ENCODE results near the gene RPS27. TPM values are rescaled to one million over a fixed set of nuclear protein-coding genes. Genes with fewer than 3 reads are reported as not detected.

Gene RPS27
- total RNA-seq (1,447 TPM), polyA plus RNA-seq (ENCODE audit: insufficient read depth, low read depth, low replicate concordance) (4,953 TPM)
- long read RNA-seq, donor 1, transcript RPS27-204 (4 exons, 573 nt) = minor isoform, 12 of 250 reads
- long read RNA-seq, donor 1, transcript RPS27-201 (4 exons, 359 nt) = major isoform, 191 of 250 reads
- long read RNA-seq, donor 1, transcript RPS27-203 (3 exons, 496 nt) = minor isoform, 19 of 250 reads
- long read RNA-seq, donor 1, partial matches to known transcripts = 21 of 250 reads
- long read RNA-seq, donor 1, other reads (novel, unspliced or antisense) = 0 of 250 reads
- long read RNA-seq, donor 2, transcript RPS27-204 (4 exons, 573 nt) = minor isoform, 18 of 283 reads
- long read RNA-seq, donor 2, transcript RPS27-203 (3 exons, 496 nt) = minor isoform, 6 of 283 reads
- long read RNA-seq, donor 2, transcript RPS27-201 (4 exons, 359 nt) = major isoform, 228 of 283 reads
- long read RNA-seq, donor 2, transcript RPS27-202 (2 exons, 625 nt) = minor isoform, 5 of 283 reads
- long read RNA-seq, donor 2, partial matches to known transcripts = 23 of 283 reads
- long read RNA-seq, donor 2, other reads (novel, unspliced or antisense) = 0 of 283 reads
- long read RNA-seq, donor 3, transcript RPS27-202 (2 exons, 625 nt) = minor isoform, 8 of 452 reads
- long read RNA-seq, donor 3, transcript RPS27-201 (4 exons, 359 nt) = major isoform, 372 of 452 reads
- long read RNA-seq, donor 3, transcript RPS27-204 (4 exons, 573 nt) = minor isoform, 27 of 452 reads
- long read RNA-seq, donor 3, transcript RPS27-205 (5 exons, 467 nt) = minor isoform, 8 of 452 reads
- long read RNA-seq, donor 3, partial matches to known transcripts = 35 of 452 reads
- long read RNA-seq, donor 3, other reads (novel, unspliced or antisense) = 0 of 452 reads
- long read RNA-seq, donor 4, transcript RPS27-204 (4 exons, 573 nt) = minor isoform, 11 of 174 reads
- long read RNA-seq, donor 4, transcript RPS27-201 (4 exons, 359 nt) = major isoform, 138 of 174 reads
- long read RNA-seq, donor 4, transcript RPS27-203 (3 exons, 496 nt) = minor isoform, 8 of 174 reads
- long read RNA-seq, donor 4, partial matches to known transcripts = 14 of 174 reads
- long read RNA-seq, donor 4, other reads (novel, unspliced or antisense) = 0 of 174 reads
- long read RNA-seq, donor 5, transcript RPS27-201 (4 exons, 359 nt) = major isoform, 10 of 14 reads
- long read RNA-seq, donor 5, partial matches to known transcripts = 0 of 14 reads
- long read RNA-seq, donor 5, other reads (novel, unspliced or antisense) = 0 of 14 reads
- long read RNA-seq, donor 6, transcript RPS27-203 (3 exons, 496 nt) = minor isoform, 34 of 1,010 reads
- long read RNA-seq, donor 6, transcript RPS27-201 (4 exons, 359 nt) = major isoform, 825 of 1,010 reads
- long read RNA-seq, donor 6, transcript RPS27-204 (4 exons, 573 nt) = minor isoform, 49 of 1,010 reads
- long read RNA-seq, donor 6, transcript RPS27-202 (2 exons, 625 nt) = minor isoform, 16 of 1,010 reads
- long read RNA-seq, donor 6, partial matches to known transcripts = 56 of 1,010 reads
- long read RNA-seq, donor 6, other reads (novel, unspliced or antisense) = 19 of 1,010 reads
- long read RNA-seq, donor 7, transcript RPS27-201 (4 exons, 359 nt) = major isoform, 392 of 415 reads
- long read RNA-seq, donor 7, transcript RPS27-204 (4 exons, 573 nt) = minor isoform, 13 of 415 reads
- long read RNA-seq, donor 7, partial matches to known transcripts = 4 of 415 reads
- long read RNA-seq, donor 7, other reads (novel, unspliced or antisense) = 1 of 415 reads
- long read RNA-seq, donor 8, transcript RPS27-201 (4 exons, 359 nt) = major isoform, 250 of 325 reads
- long read RNA-seq, donor 8, transcript RPS27-204 (4 exons, 573 nt) = minor isoform, 12 of 325 reads
- long read RNA-seq, donor 8, transcript RPS27-203 (3 exons, 496 nt) = minor isoform, 23 of 325 reads
- long read RNA-seq, donor 8, partial matches to known transcripts = 35 of 325 reads
- long read RNA-seq, donor 8, other reads (novel, unspliced or antisense) = 0 of 325 reads
- long read RNA-seq, donor 9, transcript RPS27-203 (3 exons, 496 nt) = minor isoform, 18 of 375 reads
- long read RNA-seq, donor 9, transcript RPS27-201 (4 exons, 359 nt) = major isoform, 317 of 375 reads
- long read RNA-seq, donor 9, transcript RPS27-204 (4 exons, 573 nt) = minor isoform, 11 of 375 reads
- long read RNA-seq, donor 9, partial matches to known transcripts = 22 of 375 reads
- long read RNA-seq, donor 9, other reads (novel, unspliced or antisense) = 0 of 375 reads
- long read RNA-seq, donor 10, transcript RPS27-204 (4 exons, 573 nt) = minor isoform, 18 of 251 reads
- long read RNA-seq, donor 10, transcript RPS27-203 (3 exons, 496 nt) = minor isoform, 14 of 251 reads
- long read RNA-seq, donor 10, transcript RPS27-201 (4 exons, 359 nt) = major isoform, 182 of 251 reads
- long read RNA-seq, donor 10, transcript RPS27-202 (2 exons, 625 nt) = minor isoform, 7 of 251 reads
- long read RNA-seq, donor 10, partial matches to known transcripts = 28 of 251 reads
- long read RNA-seq, donor 10, other reads (novel, unspliced or antisense) = 0 of 251 reads

GRCh38 chr1:153990468-153991150 lies at the start of gene RPS27:
TSS of gene RPS27 (plus strand) at chr1:153990762. CDS start at chr1:153990797, 35 bp downstream.
- Histone ChIP-seq H3K4me1 (ENCODE audit: control insufficient read depth in 2 of 3, insufficient read depth in 2 of 3, low read depth in 1 of 3, low read length in 3 of 3) (peaks cover 6 to 20% (median 11%) of the 10 kb centered on the region in 3 donors), H3K36me3 (ENCODE audit: control insufficient read depth in 2 of 3, insufficient read depth in 3 of 3, low read length in 3 of 3) (peaks cover 6 to 16% (median 6%) of the 10 kb centered on the region in 3 donors), H3K9me3 (ENCODE audit: control insufficient read depth in 2 of 3, insufficient read depth in 1 of 3, low read length in 3 of 3) (no peaks in the 10 kb centered on the region), H3K4me3 (ENCODE audit: low read length in 3 of 3) (peak within 1 kb of the TSS; percentile 93 to 98 (median 97)), H3K27ac (ENCODE audit: low read depth in 2 of 2, low read length in 2 of 2) (peak within 1 kb of the TSS; percentile 96 to 97), H3K9ac (ENCODE audit: low read length in 3 of 3) (peak within 1 kb of the TSS; percentile 95 to 99 (median 99)), H3K27me3 (ENCODE audit: control insufficient read depth, insufficient read depth, low read length) (no peaks in the 10 kb centered on the region)
- DNase-seq = peak; percentile 94 to 100 (median 96)
- FAIRE-seq = peak; percentile 76
- intact Hi-C loops (cut with DNase I) = no loop called here
- no peak for TF ChIP-seq CTCF (IDR thresholded peaks at IDR 0.05; ENCODE audit: borderline replicate concordance, extremely low read depth, insufficient read depth)

DNA sequence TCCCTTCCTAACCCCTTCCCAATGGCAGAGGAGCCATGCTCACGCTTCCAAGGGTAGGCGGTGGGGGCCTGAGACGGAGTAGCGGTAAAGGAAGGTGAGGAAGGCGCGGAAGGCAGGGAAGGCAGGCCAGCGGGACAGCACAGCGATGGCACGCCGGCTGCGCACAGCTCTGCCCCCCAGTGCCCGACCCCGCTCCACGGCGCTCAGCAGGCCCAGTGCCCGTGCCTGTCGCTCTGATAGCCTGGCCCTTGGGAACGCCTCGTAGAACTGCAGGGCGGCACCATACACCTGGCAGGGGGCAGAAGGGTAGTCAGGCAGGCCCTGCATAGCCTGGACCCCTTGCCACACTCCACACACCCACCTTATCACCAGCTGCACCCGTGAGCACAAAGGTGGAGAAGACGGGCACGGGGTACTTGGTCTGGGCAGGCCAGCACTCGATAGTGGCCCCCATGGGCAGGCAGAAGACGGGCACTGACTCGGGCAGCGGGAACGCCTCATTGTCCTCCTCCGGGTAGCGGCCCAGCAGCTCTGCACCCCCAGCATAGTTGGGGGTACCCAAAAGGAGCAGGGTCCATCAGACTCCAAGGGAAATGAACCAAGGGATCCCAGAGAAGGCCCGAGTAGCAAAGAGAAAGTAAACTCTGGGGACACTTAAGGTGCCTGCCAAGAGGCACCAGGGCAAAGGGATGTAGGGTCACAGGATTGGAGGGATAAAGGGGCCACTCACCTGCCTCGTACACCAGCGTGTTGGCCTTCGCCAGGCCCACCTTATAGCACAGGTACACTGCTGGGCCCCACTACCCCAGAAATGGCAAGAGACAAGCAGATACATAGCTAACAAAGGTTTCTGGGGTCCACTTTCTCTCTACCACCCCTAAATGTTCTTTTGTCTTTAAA lies 48.5 kb upstream of the RPS27 start:
- H3K4me1 ChIP-seq (ENCODE audit: control insufficient read depth in 2 of 3, insufficient read depth in 2 of 3, low read depth in 1 of 3, low read length in 3 of 3) = peaks cover 0 to 16% (median 3%) of the 10 kb centered on the region in 3 donors
- no peak for TF ChIP-seq CTCF (IDR thresholded peaks at IDR 0.05; ENCODE audit: borderline replicate concordance, extremely low read depth, insufficient read depth)
- no peaks in the 10 kb centered on the region for H3K27me3 ChIP-seq (ENCODE audit: control insufficient read depth, insufficient read depth, low read length)
- H3K4me3 ChIP-seq (ENCODE audit: low read length in 3 of 3) = no peak overlapping the region
- no peak for FAIRE-seq
- no peak overlapping the region for H3K9ac ChIP-seq (ENCODE audit: low read length in 3 of 3)
- no peaks in the 10 kb centered on the region for H3K9me3 ChIP-seq (ENCODE audit: control insufficient read depth in 2 of 3, insufficient read depth in 1 of 3, low read length in 3 of 3)
- peaks cover 6 to 26% (median 11%) of the 10 kb centered on the region in 3 donors for H3K36me3 ChIP-seq (ENCODE audit: control insufficient read depth in 2 of 3, insufficient read depth in 3 of 3, low read length in 3 of 3)
- DNase-seq = peak in 2 of 5 donors; percentile 27 to 69
- H3K27ac ChIP-seq (ENCODE audit: low read depth in 2 of 2, low read length in 2 of 2) = no peak overlapping the region
- intact Hi-C loops (cut with DNase I) = no loop called here
